WI38 (cell line): Measurements from ENCODE around the gene ATG9B.
"Not testable (repeated sequence)": the region's sequence is repeated elsewhere in the genome, so short reads cannot be mapped to it uniquely, and the experiment has no call there.

Experiments used
- H3K4me3 ChIP-seq: 2 replicates; pipeline ENCODE4 v1.5.1; 2011; ENCODE audit warnings: low read depth, mild to moderate bottlenecking, control low read depth, low read length
- CTCF ChIP-seq: IDR thresholded peaks from 2 replicates; pipeline ENCODE4 v1.5.1; 2012; ENCODE audit warnings: low read depth, mild to moderate bottlenecking, control low read depth, low read length

Gene ATG9B

DNA sequence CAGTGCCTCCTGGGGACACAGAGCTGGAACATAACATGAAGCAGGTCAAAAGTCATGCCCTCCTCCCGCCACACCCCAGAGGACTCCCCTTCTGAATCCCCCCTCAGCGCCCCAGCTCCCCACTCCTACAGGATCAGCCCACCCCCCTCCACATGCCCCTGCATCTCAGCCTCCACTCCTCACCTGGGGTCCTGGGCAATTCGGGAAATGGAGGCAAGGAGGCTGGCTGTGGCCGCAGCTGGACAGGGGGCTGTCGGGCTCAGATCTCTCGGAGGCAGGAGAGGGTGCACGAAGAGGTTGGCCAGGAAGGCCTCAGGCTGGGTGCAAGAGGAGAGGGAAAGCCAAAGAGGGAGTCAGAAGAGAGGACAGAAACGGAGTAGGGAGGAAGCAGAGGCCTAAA, 7.8 kb downstream of the ATG9B start:
- H3K4me3 ChIP-seq, result no peak overlapping the region
- TF ChIP-seq CTCF, result no peak

DNA sequence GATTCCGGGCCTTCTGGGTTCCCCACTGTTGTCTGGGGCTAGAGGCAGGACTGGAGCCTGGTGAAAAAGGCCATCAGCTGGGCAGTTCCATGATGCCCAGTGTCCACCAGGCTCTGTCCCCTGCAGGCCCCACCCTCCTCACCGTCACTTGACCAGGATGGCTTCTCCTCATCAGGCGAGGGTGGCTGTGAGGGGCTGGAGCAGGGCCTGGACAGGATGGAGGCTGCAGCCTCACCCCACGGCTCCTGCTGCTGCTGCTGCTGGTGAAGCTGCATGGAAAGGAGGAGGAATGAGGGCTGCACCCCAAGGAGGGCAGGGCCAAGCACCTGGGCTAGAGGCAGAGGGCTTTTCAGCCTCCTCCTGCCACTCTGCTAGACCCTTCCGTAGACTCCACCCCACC, 8.3 kb downstream of the ATG9B start:
- no peak overlapping the region for H3K4me3 ChIP-seq
- no peak for TF ChIP-seq CTCF

GRCh38 chr7:151014950-151015349, 9.3 kb downstream of the ATG9B start:
- H3K4me3 ChIP-seq, result no peak overlapping the region
- no peak for TF ChIP-seq CTCF

DNA sequence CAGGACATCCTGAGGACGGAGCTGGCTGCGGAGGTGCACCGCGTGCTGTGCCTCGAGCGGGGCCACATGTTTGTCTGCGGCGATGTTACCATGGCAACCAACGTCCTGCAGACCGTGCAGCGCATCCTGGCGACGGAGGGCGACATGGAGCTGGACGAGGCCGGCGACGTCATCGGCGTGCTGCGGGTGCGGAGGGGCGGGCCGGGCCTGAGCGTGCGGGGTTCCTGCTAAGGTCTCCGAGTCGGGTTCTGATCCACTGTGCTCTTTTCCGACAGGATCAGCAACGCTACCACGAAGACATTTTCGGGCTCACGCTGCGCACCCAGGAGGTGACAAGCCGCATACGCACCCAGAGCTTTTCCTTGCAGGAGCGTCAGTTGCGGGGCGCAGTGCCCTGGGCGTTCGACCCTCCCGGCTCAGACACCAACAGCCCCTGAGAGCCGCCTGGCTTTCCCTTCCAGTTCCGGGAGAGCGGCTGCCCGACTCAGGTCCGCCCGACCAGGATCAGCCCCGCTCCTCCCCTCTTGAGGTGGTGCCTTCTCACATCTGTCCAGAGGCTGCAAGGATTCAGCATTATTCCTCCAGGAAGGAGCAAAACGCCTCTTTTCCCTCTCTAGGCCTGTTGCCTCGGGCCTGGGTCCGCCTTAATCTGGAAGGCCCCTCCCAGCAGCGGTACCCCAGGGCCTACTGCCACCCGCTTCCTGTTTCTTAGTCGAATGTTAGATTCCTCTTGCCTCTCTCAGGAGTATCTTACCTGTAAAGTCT, 10.4 kb downstream of the ATG9B start:
- no peak for TF ChIP-seq CTCF
- H3K4me3 ChIP-seq, result 0 out of 2 replicates have a peak overlapping the region, but pooled peaks have one; percentile 2

- no peak overlapping the region for H3K4me3 ChIP-seq
- no peak for TF ChIP-seq CTCF
Observed at GRCh38 chr7:151013356-151013732, 10.9 kb downstream of the ATG9B start.

DNA sequence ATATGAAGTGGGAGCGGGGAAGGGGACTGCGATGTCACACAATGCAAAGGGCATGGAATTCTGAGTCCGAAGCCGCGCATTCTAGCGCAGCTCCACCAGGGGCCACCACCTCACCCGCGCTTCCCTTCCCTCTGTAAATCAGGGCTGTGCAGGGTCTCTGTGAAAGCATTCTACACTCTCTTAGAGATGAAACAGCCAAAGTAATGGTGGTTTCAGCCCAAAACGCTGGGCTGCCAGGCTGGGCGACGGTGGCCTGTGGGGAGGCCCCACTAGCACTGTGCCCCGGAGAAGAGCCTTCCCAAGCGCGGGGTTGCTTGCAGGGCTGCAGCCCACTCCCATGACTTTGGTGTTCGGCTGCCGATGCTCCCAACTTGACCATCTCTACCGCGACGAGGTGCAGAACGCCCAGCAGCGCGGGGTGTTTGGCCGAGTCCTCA, 11.4 kb downstream of the ATG9B start:
- H3K4me3 ChIP-seq, result no peak overlapping the region
- peak; percentile 55 for TF ChIP-seq CTCF

- no peak overlapping the region for H3K4me3 ChIP-seq
- no peak for TF ChIP-seq CTCF
Observed at GRCh38 chr7:151012031-151012692, 12.1 kb downstream of the ATG9B start.

GRCh38 chr7:151011616-151012015, 12.7 kb downstream of the ATG9B start:
- not testable (repeated sequence) for H3K4me3 ChIP-seq
